WTC11 (cell line): ENCODE data around the gene CRB1. TPM values are rescaled to one million over a fixed set of nuclear protein-coding genes. Genes with fewer than 3 reads are reported as not detected.

Experiments
- ATAC-seq: fragments of 200-7000 bp; cut with Tn5 transposase; 2 replicates; pipeline ENCODE4 v1.10.0; 2021; ENCODE audit warnings: mild to moderate bottlenecking, moderate library complexity
- CTCF ChIA-PET: fragments of 300-600 bp; sonication (Branson Sonifier 250); formaldehyde crosslinking; loops from one replicate; lab custom pipeline; 2021; ENCODE audit warnings: antibody characterized with exemption; lab: Charles Lee
- POLR2A ChIA-PET: fragments of 350-600 bp; sonication (Branson Sonifier 250); formaldehyde crosslinking; loops from one replicate; lab custom pipeline; 2021; ENCODE audit warnings: antibody characterized with exemption; lab: Charles Lee
- DNase-seq: peaks from one replicate; pipeline ENCODE4 v3.0.0; 2021; ENCODE audit warnings: low spot score
- H3K27ac Mint-ChIP-seq: 2 replicates; pipeline ENCODE4 v1.8.0; 2021; ENCODE audit warnings: mixed read lengths
- H3K27me3 Mint-ChIP-seq: 2 replicates; pipeline ENCODE4 v1.8.0; 2021; ENCODE audit warnings: low read depth, mild to moderate bottlenecking, moderate library complexity, mixed read lengths
- H3K36me3 Mint-ChIP-seq: 2 replicates; pipeline ENCODE4 v1.8.0; 2021; ENCODE audit warnings: mixed read lengths
- H3K4me1 Mint-ChIP-seq: 2 replicates; pipeline ENCODE4 v1.8.0; 2022; ENCODE audit warnings: mixed read lengths
- H3K4me3 Mint-ChIP-seq: 2 replicates; pipeline ENCODE4 v1.8.0; 2021; ENCODE audit warnings: mild to moderate bottlenecking, moderate library complexity, mixed read lengths
- H3K9me3 Mint-ChIP-seq: 2 replicates; pipeline ENCODE4 v1.8.0; 2021; ENCODE audit warnings: mixed read lengths
- CREM ChIP-seq: sonication (generic); formaldehyde crosslinking; IDR thresholded peaks from 2 replicates; pipeline ENCODE4 v1.8.1; 2022; ENCODE audit warnings: mild to moderate bottlenecking, missing genetic modification reagents, moderate library complexity
- CTCF ChIP-seq: fragments of 200-600 bp; IDR thresholded peaks from 2 replicates; pipeline ENCODE4 v1.8.0; 2022; ENCODE audit warnings: antibody characterized with exemption
- E2F4 ChIP-seq: sonication (generic); formaldehyde crosslinking; IDR thresholded peaks from 2 replicates; pipeline ENCODE4 v1.8.1; 2022; ENCODE audit warnings: low read depth, mild to moderate bottlenecking, moderate library complexity, missing genetic modification reagents, borderline replicate concordance
- FOXJ3 ChIP-seq: sonication (generic); formaldehyde crosslinking; IDR thresholded peaks from 2 replicates; pipeline ENCODE4 v1.9.0; 2021; ENCODE audit warnings: missing genetic modification reagents, mild to moderate bottlenecking, borderline replicate concordance
- JAZF1 ChIP-seq: fragments of 250-450 bp; sonication (Bioruptor Pico); IDR thresholded peaks from 2 replicates; pipeline ENCODE4 v1.9.0; 2021; ENCODE audit warnings: moderate library complexity, mild to moderate bottlenecking, inconsistent platforms
- JUN ChIP-seq: sonication (generic); formaldehyde crosslinking; IDR thresholded peaks from 2 replicates; pipeline ENCODE4 v1.8.0; 2023; ENCODE audit warnings: mild to moderate bottlenecking, missing genetic modification reagents
- SOX15 ChIP-seq: fragments of 250-450 bp; sonication (Bioruptor Pico); IDR thresholded peaks from 2 replicates; pipeline ENCODE4 v1.9.0; 2021; ENCODE audit warnings: mild to moderate bottlenecking
- TP53 ChIP-seq: sonication (generic); formaldehyde crosslinking; IDR thresholded peaks from 2 replicates; pipeline ENCODE4 v1.8.1; 2023; ENCODE audit warnings: mild to moderate bottlenecking, missing genetic modification reagents
- total RNA-seq: library from RNA; stranded (reverse); gene quantifications from 3 replicates; pipeline ENCODE4 v1.2.3, GENCODE V29; 2021

CRB1 gene
- total RNA-seq, 1 experiment from 2014 or later, result 0.11 TPM

DNA sequence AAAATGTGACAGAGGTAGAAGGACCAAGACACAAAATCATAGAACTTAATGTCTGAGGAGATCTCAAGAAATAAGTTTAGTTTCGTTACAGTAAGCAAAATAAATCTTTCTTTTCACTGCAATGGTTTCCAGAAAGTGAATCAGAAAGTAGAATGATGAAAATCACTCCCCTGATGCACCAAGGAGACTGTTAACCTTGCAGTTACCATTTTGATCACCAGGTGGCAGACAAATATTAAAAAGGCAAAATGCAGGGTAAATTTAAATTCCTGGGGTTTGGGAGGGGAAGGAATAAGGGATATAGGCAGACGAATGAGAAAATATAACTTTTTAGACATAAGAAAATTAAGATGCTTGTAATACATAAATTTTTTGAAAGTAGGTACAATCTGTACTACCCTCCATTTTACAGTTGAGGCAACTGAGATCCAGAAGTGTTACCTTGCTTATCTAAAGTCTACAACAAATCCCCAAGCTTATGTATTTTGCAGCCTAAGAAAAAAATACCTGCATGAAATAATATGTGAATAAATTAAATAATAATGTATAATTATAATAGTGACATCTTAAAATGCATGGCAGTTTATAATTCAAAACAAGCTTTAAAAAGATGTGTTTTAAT, 253.2 kb downstream of the CRB1 start:
- Mint-ChIP-seq H3K4me1 (peaks cover 26% of the 10 kb centered on the region), H3K9me3 (no peaks in the 10 kb centered on the region), H3K27me3 (no peaks in the 10 kb centered on the region), H3K4me3 (no peak overlapping the region), H3K27ac (no peak overlapping the region), H3K36me3 (no peaks in the 10 kb centered on the region)
- DNase-seq (no peak), ATAC-seq (peak; percentile 59)
- POLR2A ChIA-PET, result no interaction called here
- no peak for TF ChIP-seq TP53 (CRISPR knock-in tag)
- no peak for TF ChIP-seq SOX15 (CRISPR knock-in tag)
- peak; percentile 55 for TF ChIP-seq CTCF
- TF ChIP-seq FOXJ3, result no peak
- no peak for TF ChIP-seq JAZF1 (CRISPR knock-in tag)
- CTCF ChIA-PET, result interaction anchor here (0.8 to 2.0 kb wide), 6 partner anchors 20 to 477 kb away, joined by 3 to 6 read pairs (median 3); partner anchors contain the start of gene C1orf53

GRCh38 chr1:197526736-197527371, 258.8 kb downstream of the CRB1 start:
- no peaks in the 10 kb centered on the region for H3K9me3 Mint-ChIP-seq
- no peak overlapping the region for H3K4me3 Mint-ChIP-seq
- H3K27me3 Mint-ChIP-seq, result no peaks in the 10 kb centered on the region
- no peak overlapping the region for H3K27ac Mint-ChIP-seq
- CTCF ChIA-PET, result interaction anchor here (0.7 to 1.7 kb wide), 5 partner anchors 342 to 401 kb away, joined by 3 to 10 read pairs (median 3); no protein-coding TSS in a partner anchor
- DNase-seq, result no peak
- H3K36me3 Mint-ChIP-seq, result no peaks in the 10 kb centered on the region
- POLR2A ChIA-PET, result no interaction called here
- ATAC-seq, result no peak
- TF ChIP-seq JUN (CRISPR knock-in tag) (no peak), E2F4 (no peak), CTCF (peak; percentile 48), CREM (CRISPR knock-in tag) (no peak)
- peaks cover 10% of the 10 kb centered on the region for H3K4me1 Mint-ChIP-seq

Other genes with a start within 250 kb of the CRB1 start
- gene F13B, start 201.0 kb upstream of the CRB1 start, total RNA-seq, result not detected in 3 replicates
- 39.0 to 44.5 TPM (median 40.5 TPM) in 3 replicates for gene ASPM, start 121.6 kb upstream of the CRB1 start, total RNA-seq
- 5.5 to 6.0 TPM (median 5.7 TPM) in 3 replicates for gene ZBTB41, start 67.0 kb upstream of the CRB1 start, total RNA-seq